LNCaP clone FGC (cell line): ENCODE data around the gene RMRP.
"Not testable (repeated sequence)": the region's sequence is repeated elsewhere in the genome, so short reads cannot be mapped to it uniquely, and the experiment has no call there.

Experiments
- DNase-seq: peaks from one replicate; pipeline ENCODE4 v3.0.0-alpha.2; 2011; ENCODE audit warnings: low read depth
- H3K4me3 ChIP-seq: 2 replicates; pipeline ENCODE4 v1.5.1; 2011; ENCODE audit warnings: mild to moderate bottlenecking, low read depth, low read length, control low read depth
- TF ChIP-seq, protein P1 (sequence below): IDR thresholded peaks from 2 replicates; pipeline ENCODE4 v1.5.1; 2012; ENCODE audit warnings: mild to moderate bottlenecking; ENCODE audit not compliant: control insufficient read depth, insufficient read depth; ENCODE audit errors: extremely low read depth

RMRP gene

DNA sequence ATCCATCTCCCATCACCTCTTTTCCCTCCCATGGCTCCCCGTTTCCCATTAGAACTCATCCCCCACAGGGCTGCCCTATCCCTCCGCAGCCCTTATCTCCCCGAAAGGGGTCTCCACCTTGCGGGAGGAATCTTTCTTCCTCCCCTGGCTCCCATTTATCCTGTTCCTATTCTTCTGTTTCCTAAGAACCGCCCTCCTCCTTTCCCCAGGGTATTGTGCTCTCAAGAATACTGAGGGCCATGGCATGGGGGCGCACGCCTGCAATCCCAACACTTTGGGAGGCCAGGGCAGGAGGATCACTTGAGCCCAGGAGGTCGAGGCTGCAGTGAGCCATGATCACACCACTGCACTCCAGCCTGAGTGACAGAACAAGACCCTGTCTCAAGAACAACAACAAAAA, 40.3 kb downstream of the RMRP start:
- H3K4me3 ChIP-seq: no peak overlapping the region
- no peak for DNase-seq
- TF ChIP-seq, protein P1, sequence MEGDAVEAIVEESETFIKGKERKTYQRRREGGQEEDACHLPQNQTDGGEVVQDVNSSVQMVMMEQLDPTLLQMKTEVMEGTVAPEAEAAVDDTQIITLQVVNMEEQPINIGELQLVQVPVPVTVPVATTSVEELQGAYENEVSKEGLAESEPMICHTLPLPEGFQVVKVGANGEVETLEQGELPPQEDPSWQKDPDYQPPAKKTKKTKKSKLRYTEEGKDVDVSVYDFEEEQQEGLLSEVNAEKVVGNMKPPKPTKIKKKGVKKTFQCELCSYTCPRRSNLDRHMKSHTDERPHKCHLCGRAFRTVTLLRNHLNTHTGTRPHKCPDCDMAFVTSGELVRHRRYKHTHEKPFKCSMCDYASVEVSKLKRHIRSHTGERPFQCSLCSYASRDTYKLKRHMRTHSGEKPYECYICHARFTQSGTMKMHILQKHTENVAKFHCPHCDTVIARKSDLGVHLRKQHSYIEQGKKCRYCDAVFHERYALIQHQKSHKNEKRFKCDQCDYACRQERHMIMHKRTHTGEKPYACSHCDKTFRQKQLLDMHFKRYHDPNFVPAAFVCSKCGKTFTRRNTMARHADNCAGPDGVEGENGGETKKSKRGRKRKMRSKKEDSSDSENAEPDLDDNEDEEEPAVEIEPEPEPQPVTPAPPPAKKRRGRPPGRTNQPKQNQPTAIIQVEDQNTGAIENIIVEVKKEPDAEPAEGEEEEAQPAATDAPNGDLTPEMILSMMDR: no peak

DNA sequence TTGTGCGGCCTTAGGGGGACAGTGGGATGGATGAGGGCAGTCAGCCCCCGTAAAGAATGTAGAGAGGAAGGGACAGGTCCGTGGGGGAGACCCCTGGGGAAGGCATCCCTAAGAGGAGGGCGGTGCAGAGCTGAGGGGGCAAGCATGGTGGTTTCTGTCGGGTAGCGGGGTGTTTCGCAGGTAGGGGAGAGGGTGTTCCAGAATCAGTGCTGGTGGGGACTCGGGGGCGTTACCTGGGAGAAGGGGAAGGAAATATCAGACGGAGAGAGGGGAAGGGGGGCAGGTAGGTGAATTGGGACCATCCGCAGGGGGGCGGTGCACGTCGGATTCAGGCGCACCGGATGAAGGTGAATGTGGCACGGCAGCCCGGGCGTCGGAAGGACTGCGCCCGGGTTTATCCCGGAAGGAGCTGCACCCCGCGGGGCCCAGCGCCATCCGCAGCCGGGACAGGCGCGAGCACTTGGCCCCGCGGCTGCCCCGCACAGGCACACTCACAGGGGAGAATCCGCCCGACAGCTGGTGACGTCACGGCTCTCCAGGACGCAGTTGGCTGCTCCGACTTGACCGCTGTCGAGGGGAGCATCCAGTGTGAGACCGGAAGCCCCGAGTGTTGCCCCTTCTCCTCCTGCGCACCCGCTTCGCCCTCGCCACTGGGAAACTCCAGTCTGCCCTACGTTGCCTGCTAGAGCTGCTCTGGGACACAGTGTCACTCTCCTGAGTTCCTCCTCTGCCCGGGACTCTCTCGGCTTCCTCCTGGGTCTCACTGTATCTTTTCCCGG, 40.9 kb downstream of the RMRP start:
- no peak overlapping the region for H3K4me3 ChIP-seq
- DNase-seq: no peak
- TF ChIP-seq, protein P1: no peak

DNA sequence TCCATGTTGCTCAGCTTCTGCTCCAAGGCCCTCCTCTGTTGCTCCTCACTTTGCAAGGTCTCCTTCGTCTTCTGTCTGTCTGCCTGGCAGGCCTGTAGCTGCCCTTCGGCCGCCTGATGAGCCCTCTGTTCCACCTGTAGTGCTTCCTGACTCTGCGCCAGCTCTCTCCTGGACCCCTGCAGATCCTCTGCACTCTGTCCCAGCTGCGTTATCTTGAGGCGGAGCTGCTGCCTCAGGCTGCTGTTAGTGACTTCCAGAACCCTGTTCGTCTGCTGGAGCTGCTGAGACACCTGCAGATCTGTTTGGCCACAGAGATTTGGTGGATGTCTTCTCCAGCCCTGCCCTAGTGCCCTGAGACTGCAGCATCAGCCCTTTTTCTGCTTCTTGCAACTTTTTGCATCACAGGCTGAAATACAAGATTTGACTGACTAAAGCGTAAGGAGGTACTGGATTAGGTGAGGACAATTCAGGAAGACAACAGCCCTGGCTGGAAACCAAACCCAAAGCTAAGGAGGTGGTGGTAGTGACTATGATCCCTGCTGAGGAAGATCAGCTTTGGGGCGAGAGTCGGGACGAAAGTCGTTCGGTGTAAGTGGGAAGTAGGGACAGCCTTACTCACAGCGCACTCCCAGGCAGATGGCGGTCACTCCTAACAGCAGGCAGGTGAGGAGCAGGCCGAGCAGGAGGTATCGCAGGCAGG, 41.7 kb downstream of the RMRP start:
- H3K4me3 ChIP-seq: no peak overlapping the region
- DNase-seq: no peak
- TF ChIP-seq, protein P1: no peak

DNA sequence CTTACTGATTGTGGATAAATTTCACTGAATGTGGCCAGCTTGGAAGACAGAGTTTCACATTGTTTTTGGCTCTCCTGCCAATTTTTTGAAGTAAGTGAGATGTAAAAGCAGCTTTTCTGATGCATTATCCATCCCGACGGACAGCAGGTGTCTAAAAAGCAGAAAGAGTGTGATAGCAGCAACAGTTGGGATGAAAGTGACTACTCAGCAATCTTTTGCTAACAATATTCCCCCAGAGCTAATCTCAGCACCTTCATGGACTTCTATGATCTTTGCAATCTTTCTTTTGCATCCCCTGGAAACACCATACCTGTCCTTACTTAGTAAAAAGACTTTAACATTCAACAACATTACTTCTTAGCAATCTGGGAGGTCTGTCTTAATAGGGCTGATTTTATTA, 45.0 kb downstream of the RMRP start:
- no peak overlapping the region for H3K4me3 ChIP-seq
- no peak for DNase-seq
- TF ChIP-seq, protein P1: no peak

DNA sequence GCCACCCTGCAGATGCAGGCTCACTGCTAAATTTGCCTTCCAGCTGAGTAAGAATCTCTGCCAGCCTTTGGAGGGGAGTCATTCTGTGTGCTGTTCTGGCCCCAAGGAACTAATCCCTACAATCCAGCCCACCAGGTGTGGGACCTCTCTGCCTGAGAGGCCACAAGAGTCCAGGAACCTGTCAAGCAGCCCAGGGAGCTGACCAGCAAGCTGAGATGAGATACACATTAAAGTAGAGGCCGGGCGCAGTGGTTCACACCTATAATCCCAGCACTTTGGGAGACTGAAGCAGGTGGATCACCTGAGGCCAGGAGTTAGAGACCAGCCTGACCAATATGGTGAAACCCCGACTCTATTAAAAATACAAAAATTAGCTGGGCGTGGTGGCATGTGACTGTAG, 45.8 kb downstream of the RMRP start:
- DNase-seq, H3K4me3 ChIP-seq: not testable (repeated sequence)

DNA sequence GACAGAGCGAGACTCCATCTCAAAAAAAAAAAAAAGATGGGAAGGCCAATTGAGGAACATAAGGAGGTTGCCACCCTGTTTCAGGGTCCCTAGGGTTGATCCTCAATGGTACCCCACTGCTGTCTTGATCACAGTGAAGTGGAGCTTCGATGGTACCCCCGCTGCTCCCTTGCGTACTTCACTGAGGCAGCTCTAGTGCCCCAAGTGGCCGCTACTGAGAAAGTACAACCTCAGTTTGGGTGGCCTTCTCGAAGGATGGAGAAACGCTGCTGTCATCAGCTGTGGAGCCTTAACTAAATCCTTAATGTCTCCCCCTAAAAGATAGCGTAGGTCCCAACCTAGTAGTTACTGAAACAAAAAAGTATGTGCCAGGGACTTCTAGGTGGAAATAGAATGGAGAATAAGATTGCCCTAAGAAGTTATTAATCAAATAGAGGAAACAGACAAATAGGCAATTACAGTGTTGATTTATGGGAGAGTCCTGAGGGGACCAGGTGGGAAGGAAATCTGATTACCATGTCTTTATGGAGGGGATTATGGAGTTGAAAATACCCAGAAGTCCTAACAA, 46.5 kb downstream of the RMRP start:
- DNase-seq: no peak
- TF ChIP-seq, protein P1: peak; percentile 74
- no peak overlapping the region for H3K4me3 ChIP-seq

DNA sequence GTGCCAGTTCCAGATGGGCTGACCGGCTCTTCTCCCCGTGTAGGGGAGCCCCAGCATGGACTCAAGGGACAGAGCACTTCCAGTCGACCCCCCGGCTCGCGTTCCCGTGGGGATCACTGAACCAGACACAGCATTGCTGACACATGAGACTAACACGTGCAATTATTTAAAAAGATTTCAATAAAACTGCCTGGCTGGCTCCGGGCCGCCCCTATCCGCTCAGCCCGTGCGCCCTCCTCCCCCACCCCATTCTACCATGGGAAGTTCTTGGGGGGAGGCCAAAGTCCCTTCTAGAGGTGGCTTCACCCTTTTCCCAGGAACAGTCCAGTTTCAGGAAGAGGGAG, 48.0 kb downstream of the RMRP start:
- TF ChIP-seq, protein P1: no peak
- H3K4me3 ChIP-seq: no peak overlapping the region
- DNase-seq: no peak
